Measurements from ENCODE around the gene RABGAP1L. TPM values are rescaled to one million over a fixed set of nuclear protein-coding genes. Genes with fewer than 3 reads are reported as not detected.

Gene RABGAP1L
- total RNA-seq, 1 donor from 2014 or later: 80.6 TPM

DNA sequence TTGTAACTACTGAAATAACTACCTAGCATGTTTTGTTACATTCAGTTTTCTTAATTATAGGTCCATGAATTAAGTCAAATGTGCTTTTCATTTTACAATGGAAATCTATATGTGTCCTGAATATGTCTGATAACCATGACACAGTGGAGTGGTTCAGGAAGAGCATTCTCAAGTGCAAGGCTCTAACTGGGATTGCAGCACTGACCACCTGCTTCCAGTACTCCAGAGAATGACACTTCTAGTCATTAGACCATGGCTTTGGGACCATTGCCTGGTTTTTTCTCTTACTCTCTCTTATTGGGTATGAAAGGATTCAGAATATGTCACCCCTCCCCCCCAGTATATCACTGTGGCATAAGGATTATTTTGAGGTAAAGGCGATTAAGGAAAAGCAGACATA, 635.5 kb downstream of the RABGAP1L start:
- TF ChIP-seq, protein P1, sequence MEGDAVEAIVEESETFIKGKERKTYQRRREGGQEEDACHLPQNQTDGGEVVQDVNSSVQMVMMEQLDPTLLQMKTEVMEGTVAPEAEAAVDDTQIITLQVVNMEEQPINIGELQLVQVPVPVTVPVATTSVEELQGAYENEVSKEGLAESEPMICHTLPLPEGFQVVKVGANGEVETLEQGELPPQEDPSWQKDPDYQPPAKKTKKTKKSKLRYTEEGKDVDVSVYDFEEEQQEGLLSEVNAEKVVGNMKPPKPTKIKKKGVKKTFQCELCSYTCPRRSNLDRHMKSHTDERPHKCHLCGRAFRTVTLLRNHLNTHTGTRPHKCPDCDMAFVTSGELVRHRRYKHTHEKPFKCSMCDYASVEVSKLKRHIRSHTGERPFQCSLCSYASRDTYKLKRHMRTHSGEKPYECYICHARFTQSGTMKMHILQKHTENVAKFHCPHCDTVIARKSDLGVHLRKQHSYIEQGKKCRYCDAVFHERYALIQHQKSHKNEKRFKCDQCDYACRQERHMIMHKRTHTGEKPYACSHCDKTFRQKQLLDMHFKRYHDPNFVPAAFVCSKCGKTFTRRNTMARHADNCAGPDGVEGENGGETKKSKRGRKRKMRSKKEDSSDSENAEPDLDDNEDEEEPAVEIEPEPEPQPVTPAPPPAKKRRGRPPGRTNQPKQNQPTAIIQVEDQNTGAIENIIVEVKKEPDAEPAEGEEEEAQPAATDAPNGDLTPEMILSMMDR (IDR thresholded peaks at IDR 0.05): no peak
- H3K36me3 ChIP-seq: no peaks in the 10 kb centered on the region
- H3K4me3 ChIP-seq: no peak overlapping the region
- H3K27ac ChIP-seq: no peak overlapping the region
- DNase-seq (no peak), ATAC-seq (no peak)
- peaks cover 7% of the 10 kb centered on the region for H3K4me1 ChIP-seq
- H3K9me3 ChIP-seq: no peaks in the 10 kb centered on the region
- no peaks in the 10 kb centered on the region for H3K27me3 ChIP-seq
- intact Hi-C loops (cut with DNase I): no loop called here

DNA sequence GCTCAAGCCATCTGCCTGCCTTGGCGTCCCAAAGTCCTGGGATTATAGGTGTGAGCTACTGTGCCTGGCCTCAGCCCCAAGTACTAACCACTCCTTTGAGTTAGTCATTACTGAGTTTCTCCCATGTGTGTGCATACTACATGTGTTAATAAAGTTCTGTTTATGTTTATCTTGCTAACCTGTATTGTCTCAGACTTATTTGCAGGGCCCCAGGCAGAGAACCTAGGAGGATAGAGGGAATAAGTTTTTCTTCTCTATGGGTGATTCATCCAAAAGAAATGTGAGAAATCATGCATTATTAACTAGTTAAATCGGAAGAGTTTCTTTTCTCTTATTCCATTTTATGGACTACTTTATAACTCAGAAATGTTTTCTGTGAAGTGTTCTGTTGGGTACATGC, 636.5 kb downstream of the RABGAP1L start:
- H3K27ac ChIP-seq: no peak overlapping the region
- H3K36me3 ChIP-seq: no peaks in the 10 kb centered on the region
- H3K9me3 ChIP-seq: no peaks in the 10 kb centered on the region
- intact Hi-C loops (cut with DNase I): no loop called here
- peaks cover 12% of the 10 kb centered on the region for H3K4me1 ChIP-seq
- ATAC-seq (no peak), DNase-seq (no peak)
- no peaks in the 10 kb centered on the region for H3K27me3 ChIP-seq
- no peak overlapping the region for H3K4me3 ChIP-seq
- TF ChIP-seq, protein P1 (IDR thresholded peaks at IDR 0.05): no peak

DNA sequence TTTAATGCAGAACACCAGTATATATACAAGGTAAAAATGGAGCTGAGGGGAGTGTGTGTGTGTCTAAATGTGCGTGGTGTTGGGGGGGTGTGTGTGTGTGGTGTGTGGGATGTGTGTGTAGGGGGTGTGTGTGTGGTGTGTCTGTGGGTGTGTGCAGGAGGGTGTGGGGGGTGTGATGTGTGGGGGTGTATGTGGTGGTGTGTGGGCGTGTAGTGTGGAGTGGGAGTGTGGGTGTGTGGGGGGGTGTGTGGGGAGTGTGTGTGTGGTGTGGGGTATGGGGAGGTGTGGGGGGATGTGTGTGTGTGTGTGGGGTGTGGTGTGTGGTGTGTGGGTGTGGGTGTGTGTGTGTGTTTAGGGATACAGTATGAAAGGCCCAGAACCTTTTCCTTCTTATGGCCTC, 638.1 kb downstream of the RABGAP1L start:
- Histone ChIP-seq H3K36me3 (no peaks in the 10 kb centered on the region), H3K27me3 (no peaks in the 10 kb centered on the region), H3K9me3 (no peaks in the 10 kb centered on the region), H3K4me3 (no peak overlapping the region), H3K4me1 (peaks cover 15% of the 10 kb centered on the region), H3K27ac (no peak overlapping the region)
- TF ChIP-seq, protein P1 (IDR thresholded peaks at IDR 0.05): no peak
- intact Hi-C loops (cut with DNase I): no loop called here
- ATAC-seq: no peak
- no peak for DNase-seq

DNA sequence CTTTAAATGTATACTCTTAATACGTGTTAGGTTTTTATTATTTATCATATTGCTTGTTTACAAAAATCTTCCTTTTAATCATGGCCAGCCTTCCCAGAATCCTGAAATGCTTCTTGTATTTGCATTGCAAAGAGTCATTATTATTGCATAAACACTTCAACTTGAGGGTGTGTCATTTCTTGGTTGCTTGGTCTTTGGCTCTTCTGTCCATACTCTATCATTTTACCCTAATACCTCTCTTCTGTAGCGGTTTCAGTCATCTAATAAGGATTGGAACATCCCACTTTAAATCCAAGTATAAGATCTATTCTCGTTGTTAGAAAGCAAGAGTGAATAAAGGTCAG, 639.8 kb downstream of the RABGAP1L start:
- no peaks in the 10 kb centered on the region for H3K27me3 ChIP-seq
- peak overlapping the region; percentile 58 for H3K27ac ChIP-seq
- peak; percentile 13 for ATAC-seq
- no peaks in the 10 kb centered on the region for H3K9me3 ChIP-seq
- no peaks in the 10 kb centered on the region for H3K36me3 ChIP-seq
- TF ChIP-seq, protein P1 (IDR thresholded peaks at IDR 0.05): no peak
- intact Hi-C loops (cut with DNase I): no loop called here
- H3K4me1 ChIP-seq: peaks cover 15% of the 10 kb centered on the region
- H3K4me3 ChIP-seq: peak overlapping the region; percentile 69
- DNase-seq: no peak

DNA sequence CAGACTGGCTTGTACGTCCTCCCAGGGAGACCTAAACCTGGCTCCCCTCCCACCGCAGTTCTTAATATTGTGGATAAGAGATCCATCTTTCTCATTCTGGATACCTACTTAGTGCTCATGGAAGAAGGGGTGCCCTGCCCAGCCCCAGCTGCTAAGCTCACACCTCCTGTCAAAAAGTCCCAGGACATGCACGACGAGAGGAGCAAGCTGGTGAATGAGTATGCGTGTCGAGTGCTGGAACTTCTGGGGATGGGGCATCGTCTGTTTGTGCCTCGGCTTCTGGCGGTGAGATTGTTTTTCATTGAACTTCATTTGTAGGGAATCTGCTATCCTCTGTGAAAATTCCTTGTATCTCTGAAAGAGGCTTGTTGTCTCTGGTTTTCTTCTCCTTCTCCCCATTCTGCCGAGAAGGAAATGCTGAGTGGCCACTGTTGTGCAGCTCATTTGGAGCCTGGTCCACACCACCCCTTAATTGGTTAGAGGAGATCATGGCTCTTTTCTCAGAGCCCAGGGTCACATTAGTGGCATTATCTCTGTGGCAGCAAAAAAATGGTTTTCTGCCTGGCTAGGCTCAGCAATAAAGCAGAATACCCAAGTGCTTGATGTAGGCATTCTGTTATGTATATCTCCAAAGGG, 641.0 kb downstream of the RABGAP1L start:
- TF ChIP-seq, protein P1 (IDR thresholded peaks at IDR 0.05): no peak
- Histone ChIP-seq H3K27me3 (no peaks in the 10 kb centered on the region), H3K9me3 (no peaks in the 10 kb centered on the region), H3K27ac (peak overlapping the region; percentile 58), H3K36me3 (no peaks in the 10 kb centered on the region), H3K4me3 (peak overlapping the region; percentile 69), H3K4me1 (peaks cover 15% of the 10 kb centered on the region)
- DNase-seq (no peak), ATAC-seq (peak; percentile 31)
- intact Hi-C loops (cut with DNase I): no loop called here

DNA sequence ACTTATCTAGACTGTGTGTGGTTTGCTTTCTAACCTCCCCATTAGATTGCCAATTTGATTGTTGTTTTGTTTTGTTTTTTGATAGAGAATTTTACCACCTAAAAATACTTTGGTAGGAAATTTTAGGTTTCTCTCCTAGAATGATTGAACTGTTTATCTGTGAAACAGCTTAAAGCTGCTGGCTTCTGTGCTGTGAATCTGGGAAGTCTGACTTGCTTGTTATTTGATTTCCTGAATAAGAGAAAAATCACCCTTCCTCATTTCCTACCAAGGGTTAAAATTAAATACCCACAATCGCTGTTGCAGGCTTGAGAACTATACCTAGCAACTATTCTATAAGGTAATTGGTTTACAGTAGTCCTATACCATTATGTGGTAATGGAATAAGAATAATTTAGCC, 641.6 kb downstream of the RABGAP1L start:
- Histone ChIP-seq H3K27me3 (no peaks in the 10 kb centered on the region), H3K27ac (no peak overlapping the region), H3K36me3 (no peaks in the 10 kb centered on the region), H3K4me3 (peak overlapping the region; percentile 69), H3K9me3 (no peaks in the 10 kb centered on the region), H3K4me1 (peaks cover 15% of the 10 kb centered on the region)
- ATAC-seq: no peak
- TF ChIP-seq, protein P1 (IDR thresholded peaks at IDR 0.05): no peak
- intact Hi-C loops (cut with DNase I): no loop called here
- DNase-seq: no peak
